ENCODE results near the gene PFKL. TPM values are rescaled to one million over a fixed set of nuclear protein-coding genes. Genes with fewer than 3 reads are reported as not detected.

PFKL gene
- total RNA-seq, 1 experiment from 2014 or later: 140 TPM

DNA sequence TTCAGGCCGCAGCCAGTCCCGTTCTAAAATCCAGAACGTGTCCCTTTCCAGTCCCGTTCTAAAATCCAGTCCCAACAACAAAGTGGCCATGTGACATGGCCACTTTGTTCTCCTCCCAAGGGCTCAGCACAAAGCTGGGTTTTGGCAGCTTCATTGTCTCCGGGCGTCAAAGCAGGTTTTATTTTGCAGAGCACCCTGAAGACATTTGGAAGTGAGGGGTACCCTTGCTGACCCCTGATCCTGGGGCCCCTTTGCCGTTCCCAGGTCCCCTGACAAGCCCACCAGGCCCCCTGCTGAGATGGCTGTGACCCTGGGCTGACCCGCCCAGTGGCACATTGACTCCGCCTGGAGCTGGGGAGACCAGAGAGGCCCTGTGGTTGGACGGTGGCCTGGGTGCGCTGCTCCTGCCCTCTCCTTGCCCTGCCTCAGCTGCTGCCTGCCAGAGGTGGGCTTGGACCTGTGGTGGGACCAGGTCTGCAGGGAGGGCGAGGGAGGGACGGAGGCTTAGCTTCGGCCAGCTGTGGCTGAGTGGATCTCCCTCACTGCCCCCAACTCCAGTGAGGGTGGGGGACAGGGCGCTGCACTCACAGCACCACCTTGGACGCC is 4.3 kb downstream of the PFKL start:
- H3K4me3 ChIP-seq (ENCODE audit: low read depth, low read length): no peak overlapping the region
- no peaks in the 10 kb centered on the region for H3K27me3 Mint-ChIP-seq (ENCODE audit: insufficient read depth, unreplicated experiment)
- no peaks in the 10 kb centered on the region for H3K27me3 ChIP-seq (replicated peaks; ENCODE audit: control insufficient read depth, insufficient read depth, low read length)
- TF ChIP-seq, protein P1, sequence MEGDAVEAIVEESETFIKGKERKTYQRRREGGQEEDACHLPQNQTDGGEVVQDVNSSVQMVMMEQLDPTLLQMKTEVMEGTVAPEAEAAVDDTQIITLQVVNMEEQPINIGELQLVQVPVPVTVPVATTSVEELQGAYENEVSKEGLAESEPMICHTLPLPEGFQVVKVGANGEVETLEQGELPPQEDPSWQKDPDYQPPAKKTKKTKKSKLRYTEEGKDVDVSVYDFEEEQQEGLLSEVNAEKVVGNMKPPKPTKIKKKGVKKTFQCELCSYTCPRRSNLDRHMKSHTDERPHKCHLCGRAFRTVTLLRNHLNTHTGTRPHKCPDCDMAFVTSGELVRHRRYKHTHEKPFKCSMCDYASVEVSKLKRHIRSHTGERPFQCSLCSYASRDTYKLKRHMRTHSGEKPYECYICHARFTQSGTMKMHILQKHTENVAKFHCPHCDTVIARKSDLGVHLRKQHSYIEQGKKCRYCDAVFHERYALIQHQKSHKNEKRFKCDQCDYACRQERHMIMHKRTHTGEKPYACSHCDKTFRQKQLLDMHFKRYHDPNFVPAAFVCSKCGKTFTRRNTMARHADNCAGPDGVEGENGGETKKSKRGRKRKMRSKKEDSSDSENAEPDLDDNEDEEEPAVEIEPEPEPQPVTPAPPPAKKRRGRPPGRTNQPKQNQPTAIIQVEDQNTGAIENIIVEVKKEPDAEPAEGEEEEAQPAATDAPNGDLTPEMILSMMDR (IDR thresholded peaks at IDR 0.05; ENCODE audit: insufficient read depth in 1 of 2, low read depth in 1 of 2, low read length in 1 of 2, severe bottlenecking in 1 of 2, unreplicated experiment in 1 of 2): no peak
- no peak for DNase-seq
- ChIA-PET CTCF (interaction anchor here (1.0 kb wide), 1 partner anchor 11 kb away, joined by 3 read pairs; no protein-coding TSS in a partner anchor), POLR2A (interaction anchor here (1.6 kb wide), 1 partner anchor 35 kb away, joined by 5 read pairs; the partner anchor contains the start of gene CFAP410)
- intact Hi-C loops (cut with micrococcal nuclease; ENCODE audit: unreplicated experiment): no loop called here
- H3K4me1 Mint-ChIP-seq (ENCODE audit: low read depth, unreplicated experiment): peaks cover 16% of the 10 kb centered on the region
- no TSS peak for BruUV-seq (replicated peaks)
- peaks cover 2% of the 10 kb centered on the region; the same call in 1 of the 2 replicates for H3K36me3 ChIP-seq (ENCODE audit: control insufficient read depth, insufficient read depth, low read length)
- no peaks in the 10 kb centered on the region for H3K9me3 ChIP-seq
- no peak overlapping the region for H3K4me3 Mint-ChIP-seq (ENCODE audit: unreplicated experiment)
- H3K9me3 Mint-ChIP-seq (ENCODE audit: unreplicated experiment): no peaks in the 10 kb centered on the region
- H3K4me1 ChIP-seq: peaks cover 34% of the 10 kb centered on the region
- peak overlapping the region; percentile 23 for H3K27ac Mint-ChIP-seq (ENCODE audit: unreplicated experiment)
- H3K36me3 Mint-ChIP-seq (ENCODE audit: insufficient read depth, unreplicated experiment): peaks cover 20% of the 10 kb centered on the region

DNA sequence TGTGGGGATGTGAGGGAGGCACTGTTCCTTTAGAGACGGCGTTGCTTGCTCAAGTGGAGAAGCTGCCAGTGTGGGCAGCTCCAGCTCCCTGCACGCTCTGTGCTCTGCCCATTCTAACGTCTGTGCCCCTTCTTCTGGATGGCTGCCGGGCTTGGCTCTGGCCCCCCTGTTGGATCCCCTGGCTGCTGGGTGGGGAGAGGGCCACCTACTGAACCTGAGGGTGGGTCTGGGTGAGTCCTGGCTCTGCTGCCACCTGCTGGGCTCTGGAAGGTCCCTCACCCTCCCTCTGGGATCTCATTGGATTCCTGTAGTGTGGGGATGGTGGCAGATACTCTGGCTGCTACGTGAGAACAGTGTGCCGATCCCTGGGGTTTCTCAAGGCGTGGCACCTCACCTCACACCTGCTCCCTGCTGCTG is 5.0 kb downstream of the PFKL start:
- Histone ChIP-seq H3K4me1 (peaks cover 34% of the 10 kb centered on the region), H3K27me3 (replicated peaks; ENCODE audit: control insufficient read depth, insufficient read depth, low read length) (no peaks in the 10 kb centered on the region), H3K36me3 (ENCODE audit: control insufficient read depth, insufficient read depth, low read length) (peaks cover 2% of the 10 kb centered on the region; the same call in 1 of the 2 replicates), H3K9me3 (no peaks in the 10 kb centered on the region), H3K4me3 (ENCODE audit: low read depth, low read length) (no peak overlapping the region)
- DNase-seq: peak; percentile 56 to 65
- H3K4me1 Mint-ChIP-seq (ENCODE audit: low read depth, unreplicated experiment): peaks cover 16% of the 10 kb centered on the region
- peaks cover 20% of the 10 kb centered on the region for H3K36me3 Mint-ChIP-seq (ENCODE audit: insufficient read depth, unreplicated experiment)
- peak overlapping the region; percentile 23 for H3K27ac Mint-ChIP-seq (ENCODE audit: unreplicated experiment)
- H3K27me3 Mint-ChIP-seq (ENCODE audit: insufficient read depth, unreplicated experiment): no peaks in the 10 kb centered on the region
- no peak overlapping the region for H3K4me3 Mint-ChIP-seq (ENCODE audit: unreplicated experiment)
- no TSS peak for BruUV-seq (replicated peaks)
- intact Hi-C loops (cut with micrococcal nuclease; ENCODE audit: unreplicated experiment): no loop called here
- H3K9me3 Mint-ChIP-seq (ENCODE audit: unreplicated experiment): no peaks in the 10 kb centered on the region
- CTCF ChIA-PET: interaction anchor here (0.6 kb wide), 1 partner anchor 250 kb away, joined by 3 read pairs; no protein-coding TSS in a partner anchor
- POLR2A ChIA-PET: no interaction called here
- TF ChIP-seq, protein P1 (IDR thresholded peaks at IDR 0.05; ENCODE audit: insufficient read depth in 1 of 2, low read depth in 1 of 2, low read length in 1 of 2, severe bottlenecking in 1 of 2, unreplicated experiment in 1 of 2): peak; percentile 49 to 77

DNA sequence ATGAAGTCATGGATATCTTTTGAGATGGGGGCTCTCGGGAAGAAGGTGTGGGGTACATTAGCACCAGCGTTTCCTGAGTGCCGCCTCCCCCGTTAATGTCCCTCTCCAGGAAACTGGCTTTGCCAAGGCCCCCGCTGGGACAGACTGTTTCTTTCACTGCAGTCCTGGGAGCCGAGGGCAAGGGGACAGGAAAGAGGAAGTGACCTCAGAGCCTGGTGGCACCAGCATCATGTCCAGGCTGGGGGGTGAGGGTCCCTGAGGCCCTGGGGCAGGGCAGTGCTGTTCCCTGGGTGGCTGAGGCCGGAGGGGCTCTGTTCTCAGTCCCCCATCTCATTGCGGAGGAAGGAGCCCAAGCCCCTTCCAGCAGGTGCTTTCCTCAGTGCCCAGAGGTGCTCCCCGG is 5.8 kb downstream of the PFKL start:
- POLR2A ChIA-PET: no interaction called here
- Mint-ChIP-seq H3K27ac (ENCODE audit: unreplicated experiment) (no peak overlapping the region), H3K36me3 (ENCODE audit: insufficient read depth, unreplicated experiment) (peaks cover 20% of the 10 kb centered on the region), H3K27me3 (ENCODE audit: insufficient read depth, unreplicated experiment) (no peaks in the 10 kb centered on the region), H3K9me3 (ENCODE audit: unreplicated experiment) (no peaks in the 10 kb centered on the region), H3K4me1 (ENCODE audit: low read depth, unreplicated experiment) (peaks cover 16% of the 10 kb centered on the region), H3K4me3 (ENCODE audit: unreplicated experiment) (no peak overlapping the region)
- no peaks in the 10 kb centered on the region for H3K9me3 ChIP-seq
- intact Hi-C loops (cut with micrococcal nuclease; ENCODE audit: unreplicated experiment): no loop called here
- H3K27me3 ChIP-seq (replicated peaks; ENCODE audit: control insufficient read depth, insufficient read depth, low read length): no peaks in the 10 kb centered on the region
- H3K4me3 ChIP-seq (ENCODE audit: low read depth, low read length): no peak overlapping the region
- no TSS peak for BruUV-seq (replicated peaks)
- CTCF ChIA-PET: no interaction called here
- peaks cover 33% of the 10 kb centered on the region for H3K4me1 ChIP-seq
- TF ChIP-seq, protein P1 (IDR thresholded peaks at IDR 0.05; ENCODE audit: insufficient read depth in 1 of 2, low read depth in 1 of 2, low read length in 1 of 2, severe bottlenecking in 1 of 2, unreplicated experiment in 1 of 2): no peak
- H3K36me3 ChIP-seq (ENCODE audit: control insufficient read depth, insufficient read depth, low read length): peaks cover 2% of the 10 kb centered on the region; the same call in 1 of the 2 replicates
- DNase-seq: no peak

All from Caco-2 (cell line).